ENCODE data around the gene SMCO4.

- TF ChIP-seq CTCF (IDR thresholded peaks at IDR 0.05) (no peak), EZH2 (IDR thresholded peaks at IDR 0.05; ENCODE audit: borderline replicate concordance, insufficient read depth, low read depth, low read length, poor library complexity, severe bottlenecking) (no peak)
These were observed 9.7 kb upstream of the SMCO4 start for GRCh38 chr11:93552874-93553273.
